SHP77 (cell line): ENCODE measurements around the gene TMEM89.

ENCODE experiments used
- DNase-seq, 2 experiments: peaks; one replicate each; lab custom pipeline; 2025; lab: John Stamatoyannopoulos, UW

The TMEM89 gene

DNA sequence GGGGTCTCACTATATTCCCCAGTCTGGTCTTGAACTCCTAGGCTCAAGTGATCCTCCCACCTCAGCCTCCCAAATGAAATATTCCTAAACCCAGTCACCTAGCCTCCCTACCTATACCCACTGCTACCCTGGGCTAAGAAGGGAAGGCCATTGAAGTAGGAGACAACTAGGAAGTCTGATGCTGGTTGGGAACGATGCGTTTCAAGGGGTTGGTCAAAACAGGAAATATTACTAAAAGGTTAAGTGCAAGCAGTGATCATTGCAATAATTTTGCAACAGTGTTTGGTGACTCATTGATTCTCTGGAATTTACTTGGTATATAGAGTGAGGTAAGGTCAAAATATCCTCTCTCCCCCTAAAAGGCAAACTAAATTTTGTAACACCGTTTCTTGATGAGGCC lies 7.5 kb downstream of the TMEM89 start:
- no peak for DNase-seq

DNA sequence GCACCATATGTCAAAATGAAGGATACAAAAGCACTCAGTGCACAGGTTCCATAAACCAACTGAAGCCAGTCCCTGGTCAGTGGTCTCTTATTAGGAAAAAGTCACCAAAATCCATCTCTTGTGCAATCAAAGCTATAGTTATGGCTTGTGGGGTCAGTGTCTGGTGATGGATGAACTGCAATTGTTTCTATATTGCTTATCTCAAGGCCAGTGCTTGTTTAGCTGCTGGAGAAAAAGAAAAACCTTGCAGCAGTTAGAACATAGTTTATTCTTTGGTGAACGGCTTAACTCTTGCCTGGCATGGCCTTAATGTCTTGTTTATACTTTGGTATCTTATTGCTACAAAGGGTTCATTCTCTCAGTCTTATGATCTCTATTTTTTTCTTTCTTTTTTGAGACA lies 9.3 kb downstream of the TMEM89 start:
- DNase-seq, result no peak

DNA sequence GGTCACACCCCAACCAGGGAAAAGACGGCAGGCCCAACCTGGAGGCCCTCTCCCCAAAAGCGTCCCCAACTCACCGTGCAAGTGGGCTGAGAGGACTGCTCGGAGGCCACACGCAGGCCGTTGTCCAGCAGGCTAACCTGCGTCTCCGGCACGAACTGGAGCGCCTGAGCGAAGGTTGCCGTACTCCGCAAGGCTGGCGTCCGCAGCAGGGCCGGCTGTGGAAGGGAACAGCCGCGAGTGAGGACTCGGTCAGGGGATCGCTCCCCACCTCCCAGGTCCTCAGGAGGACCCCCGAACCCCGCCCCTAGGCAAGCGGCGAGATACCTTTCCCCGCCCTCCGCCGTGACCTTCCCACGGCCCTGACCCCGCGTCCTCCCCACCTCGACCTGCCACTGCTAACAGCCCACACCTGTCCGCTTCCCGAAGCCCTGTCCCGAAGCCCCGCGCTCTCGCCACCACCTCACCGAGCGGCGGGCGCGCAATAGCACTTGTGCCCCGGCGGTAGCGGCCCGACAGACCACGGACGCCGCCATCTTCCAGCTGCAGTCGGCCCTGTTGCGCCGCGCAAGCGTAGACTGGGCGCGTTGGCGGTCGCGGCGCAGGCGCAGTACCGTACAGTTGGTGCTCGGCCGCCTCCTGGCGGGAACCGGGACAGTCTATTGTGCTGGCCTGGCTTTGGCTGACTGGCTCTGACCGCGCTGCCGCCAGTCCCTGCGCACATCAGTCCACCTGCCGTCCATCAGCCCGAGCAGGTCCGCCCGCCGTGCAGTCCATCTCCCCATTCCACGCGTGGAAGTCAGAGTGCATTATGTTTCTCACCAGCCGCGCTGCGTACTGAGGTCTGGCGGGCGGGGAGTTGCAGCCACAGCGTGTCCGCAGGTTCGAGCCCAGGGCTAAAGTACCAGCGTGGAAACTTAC lies 12.2 kb downstream of the TMEM89 start, which contains the start of gene UQCRC1:
Gene UQCRC1 (minus strand): TSS at position 559 of the 918 bp plus-strand sequence. CDS start 26 bp downstream, at position 533.
- peak; percentile 82 to 87 for DNase-seq

DNA sequence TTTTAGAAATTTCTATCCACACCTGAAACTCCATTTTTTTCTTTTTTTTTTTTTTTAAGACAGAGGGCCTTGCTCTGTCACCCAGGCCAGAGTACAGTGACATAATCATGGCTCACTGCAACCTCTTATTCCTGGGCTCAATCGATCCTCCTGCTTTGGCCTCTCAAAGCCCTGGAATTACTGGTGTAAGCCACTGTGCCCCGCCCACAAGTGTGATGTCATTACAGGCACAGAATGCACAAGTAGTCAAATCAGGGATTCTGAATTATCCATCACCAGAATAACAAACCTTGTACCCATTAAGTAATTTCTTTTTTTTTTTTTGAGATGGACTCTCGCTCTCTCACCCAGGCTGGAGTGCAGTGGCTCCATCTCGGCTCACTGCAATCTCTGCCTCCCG lies 14.1 kb downstream of the TMEM89 start:
- DNase-seq, result no peak

DNA sequence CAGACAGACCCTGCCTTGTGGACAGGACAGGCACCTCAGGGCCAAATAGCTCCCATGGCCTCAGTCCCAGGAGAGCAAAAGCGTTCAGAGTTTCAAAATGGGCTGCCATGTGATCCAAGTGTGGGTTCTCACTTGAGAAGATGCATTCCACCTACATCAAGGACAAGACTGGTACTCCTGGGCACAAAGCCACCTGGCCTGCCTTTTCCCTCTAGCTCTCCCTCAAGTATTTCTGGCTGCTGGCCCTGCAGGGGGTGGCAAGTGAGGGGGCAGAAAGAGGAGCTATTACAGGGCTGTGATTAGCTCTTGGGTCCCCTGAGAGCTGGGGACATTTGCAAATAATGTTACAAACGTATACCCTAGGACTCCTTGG lies 20.0 kb downstream of the TMEM89 start:
- DNase-seq, result no peak

DNA sequence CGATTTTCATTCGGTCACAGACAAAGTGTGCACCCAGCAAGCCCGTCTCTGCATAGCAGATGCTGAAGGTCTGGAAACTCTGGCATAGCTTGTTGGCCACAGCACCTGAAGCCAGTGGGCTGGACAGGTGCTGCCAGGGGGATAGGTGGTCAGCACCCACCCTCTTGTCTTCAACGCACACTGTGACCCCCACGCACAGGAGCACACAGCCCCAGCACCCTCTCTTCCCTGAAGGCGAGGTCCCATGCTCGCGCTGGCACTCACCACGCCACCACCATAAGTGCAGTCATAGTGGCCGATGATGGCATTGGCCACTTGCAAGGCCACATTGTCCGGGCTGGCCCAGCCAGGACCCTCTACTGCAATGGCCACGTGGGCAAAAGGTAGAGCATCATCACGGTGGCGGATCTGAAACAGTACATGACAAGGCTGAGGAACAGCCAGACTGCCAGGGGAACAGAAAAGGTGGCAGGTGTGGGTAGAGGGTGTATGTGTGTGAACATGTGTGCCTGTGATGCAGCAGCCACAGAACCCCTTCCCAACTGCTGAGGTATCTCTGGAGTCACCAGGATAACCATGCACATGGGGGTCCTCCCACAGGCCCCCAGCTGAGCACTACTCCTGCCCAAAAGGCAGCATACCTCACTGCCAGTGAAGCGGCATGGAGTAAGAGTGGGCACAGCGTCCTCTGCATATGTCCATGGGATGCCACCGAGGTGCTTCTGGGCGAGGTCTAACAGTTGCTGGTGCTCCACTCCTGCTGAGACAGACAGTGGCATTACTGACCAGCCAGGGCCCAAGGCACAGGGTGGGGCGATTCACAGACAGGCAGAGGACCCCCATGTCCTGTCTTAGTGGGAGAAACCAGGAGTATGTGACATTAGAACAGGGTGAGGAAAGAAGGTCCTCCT lies 20.6 kb downstream of the TMEM89 start:
- no peak for DNase-seq

DNA sequence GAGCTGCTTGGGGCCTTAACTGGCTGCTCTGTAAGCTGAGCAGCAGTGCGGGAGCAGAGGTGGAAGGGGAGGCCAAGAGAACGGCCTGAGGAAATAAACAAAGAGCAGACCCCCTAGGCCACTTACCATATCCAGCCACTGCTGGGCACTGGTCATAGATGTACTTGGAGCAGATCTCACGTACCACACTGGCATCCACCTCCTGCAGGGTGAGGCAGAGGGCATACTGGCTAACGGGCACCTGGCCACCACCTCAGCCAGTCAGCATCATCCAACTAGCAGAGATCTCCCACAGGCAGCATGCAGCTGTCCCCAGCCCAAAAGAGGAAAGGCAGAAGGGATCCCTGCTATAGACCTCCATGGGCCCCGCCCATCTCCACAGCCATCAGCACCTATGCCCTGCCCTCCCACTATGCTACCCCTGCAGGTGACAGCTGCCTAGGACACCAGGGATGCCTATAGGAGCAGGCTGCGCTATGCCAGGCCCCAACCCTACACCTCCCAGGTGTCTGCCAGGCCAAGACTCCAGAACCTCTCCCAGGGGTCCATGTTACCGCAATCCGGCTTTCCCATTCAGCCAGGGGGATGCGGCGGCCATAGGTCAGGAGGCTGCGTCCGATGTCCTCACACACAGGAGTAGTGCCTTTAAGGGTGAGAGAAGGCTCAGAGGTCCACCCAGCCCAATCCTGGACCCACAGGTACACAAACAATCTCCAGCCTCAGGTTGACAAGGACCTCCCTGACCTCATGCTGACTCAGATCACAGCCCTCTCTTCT lies 21.9 kb downstream of the TMEM89 start:
- no peak for DNase-seq

DNA sequence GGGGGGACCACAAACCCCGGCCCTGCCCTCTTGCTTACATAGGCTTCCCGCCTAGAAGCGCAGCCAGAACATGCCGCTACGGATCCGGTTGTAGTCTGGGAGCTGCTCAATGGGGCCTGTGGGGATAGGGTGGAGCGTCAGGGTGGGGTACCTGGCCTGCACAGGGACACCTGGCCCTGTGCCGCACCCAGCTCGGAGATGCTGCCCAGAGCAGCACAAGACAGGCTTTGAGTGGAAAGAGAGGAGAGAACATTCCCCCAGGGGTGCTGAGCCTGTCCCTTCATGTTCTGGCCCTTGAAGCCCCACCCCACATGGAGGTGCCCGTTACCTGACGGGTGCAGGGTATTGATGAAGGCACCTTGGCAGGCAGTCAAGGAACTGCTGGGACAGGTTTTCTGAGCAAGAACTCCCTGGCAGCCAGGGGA lies 22.5 kb downstream of the TMEM89 start:
- DNase-seq, result no peak

DNA sequence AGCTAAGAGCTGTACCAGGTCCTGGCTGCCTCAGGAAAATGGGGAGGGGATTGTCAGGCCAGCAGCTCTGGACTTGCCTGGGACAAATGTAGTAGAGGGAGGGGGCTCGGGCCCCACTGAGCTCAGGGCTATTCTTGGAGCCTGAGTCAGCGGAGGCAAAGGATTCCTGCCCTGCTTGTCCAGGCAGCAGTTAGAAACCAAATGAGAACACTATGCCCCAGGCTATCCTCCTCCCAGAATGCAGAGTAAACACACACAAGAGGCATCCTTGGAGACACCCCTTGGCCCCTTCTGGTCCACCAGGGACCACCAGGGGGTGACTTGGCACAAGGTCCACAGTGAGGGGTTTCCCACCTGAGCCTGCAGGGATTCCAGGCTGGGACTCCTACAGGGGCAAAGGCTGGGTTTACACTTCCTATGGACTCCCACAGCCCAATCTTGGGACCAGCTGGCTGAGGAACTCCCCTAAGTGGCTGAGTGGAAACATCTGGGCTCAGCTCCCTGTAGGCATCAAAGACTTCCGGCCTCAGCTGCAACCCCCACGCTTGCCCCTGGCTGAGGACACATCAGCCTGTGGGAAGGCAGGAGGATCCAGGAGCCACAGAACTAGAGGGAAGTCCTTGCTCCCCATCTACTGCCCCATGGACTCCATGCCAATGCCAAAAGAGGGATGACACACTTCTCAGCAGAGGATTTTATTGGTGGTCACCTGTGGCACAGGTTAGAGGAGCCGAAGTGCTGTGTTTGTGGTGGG lies 23.1 kb downstream of the TMEM89 start:
- no peak for DNase-seq

DNA sequence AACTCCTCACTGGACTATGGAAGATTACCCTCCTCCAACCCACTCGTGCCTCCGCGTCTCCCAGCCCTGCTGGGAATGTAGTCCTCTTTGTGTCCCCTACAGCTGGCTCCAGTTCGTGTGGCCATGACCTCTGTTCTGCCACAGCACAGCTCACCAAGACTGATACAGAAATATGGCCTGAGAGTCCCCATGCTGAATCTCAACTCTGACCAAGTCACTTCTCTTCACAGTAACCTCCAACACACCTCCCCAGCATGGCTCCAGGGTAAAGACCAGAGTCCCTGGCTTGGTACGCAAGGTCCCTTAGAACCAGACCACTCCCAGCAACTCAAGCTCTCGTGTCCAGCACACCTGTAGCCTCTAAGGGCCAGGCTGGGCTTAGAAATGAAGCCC lies 24.2 kb downstream of the TMEM89 start:
- DNase-seq, result no peak

DNA sequence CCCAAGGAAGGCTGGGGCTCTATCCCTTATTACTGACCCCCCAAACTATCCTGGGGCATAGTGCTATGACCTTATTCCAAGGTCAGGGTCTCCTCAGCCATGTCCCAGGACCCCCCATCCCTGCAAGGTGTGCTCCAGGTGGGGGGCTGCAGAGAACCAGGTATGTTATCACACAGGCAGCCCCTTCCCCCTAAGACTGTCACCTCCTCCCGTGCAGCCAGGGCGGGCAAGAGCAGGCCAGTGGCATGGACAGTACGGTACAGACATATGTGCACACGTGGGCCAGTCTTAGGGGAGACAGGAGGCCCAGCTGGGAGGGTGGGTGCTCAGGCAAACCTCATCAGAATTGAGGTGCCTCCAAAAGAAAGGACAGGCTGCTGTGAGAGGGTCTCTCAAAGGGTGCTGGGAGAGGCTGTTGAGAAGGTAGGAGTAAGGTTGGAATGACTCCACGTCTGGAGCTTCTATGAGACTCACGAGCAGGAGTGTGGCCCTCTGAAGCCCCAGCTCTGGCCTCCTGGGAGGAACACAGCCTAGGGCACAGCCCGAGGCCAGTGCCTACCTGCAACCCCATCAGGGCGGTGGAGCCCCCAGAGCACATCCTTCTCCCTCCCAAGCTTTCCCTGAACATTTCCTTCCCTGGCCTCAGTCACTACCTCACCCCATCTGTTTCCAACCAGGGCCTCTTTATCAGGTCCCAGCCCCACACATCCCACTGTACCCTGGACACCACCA lies 24.7 kb downstream of the TMEM89 start:
- no peak for DNase-seq

DNA sequence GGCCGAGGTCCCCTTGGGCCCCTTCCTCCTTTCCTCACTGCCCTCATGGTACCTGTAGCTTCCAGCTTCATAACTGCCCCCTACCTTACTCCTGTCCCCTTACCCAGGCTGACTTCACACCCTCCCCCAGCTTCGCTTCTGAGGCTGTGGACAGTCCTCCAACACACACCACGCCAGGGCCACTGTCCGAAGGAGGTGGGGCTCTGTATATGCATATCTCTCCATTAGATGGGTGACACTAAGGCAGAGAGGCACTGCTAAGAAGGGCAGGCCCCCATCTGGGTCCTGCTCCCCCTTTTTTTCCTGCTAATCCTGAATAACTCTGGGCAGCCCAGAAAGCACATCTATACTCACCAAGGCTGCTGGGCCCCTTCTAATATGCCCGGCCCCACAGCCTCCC lies 25.4 kb downstream of the TMEM89 start:
- no peak for DNase-seq

DNA sequence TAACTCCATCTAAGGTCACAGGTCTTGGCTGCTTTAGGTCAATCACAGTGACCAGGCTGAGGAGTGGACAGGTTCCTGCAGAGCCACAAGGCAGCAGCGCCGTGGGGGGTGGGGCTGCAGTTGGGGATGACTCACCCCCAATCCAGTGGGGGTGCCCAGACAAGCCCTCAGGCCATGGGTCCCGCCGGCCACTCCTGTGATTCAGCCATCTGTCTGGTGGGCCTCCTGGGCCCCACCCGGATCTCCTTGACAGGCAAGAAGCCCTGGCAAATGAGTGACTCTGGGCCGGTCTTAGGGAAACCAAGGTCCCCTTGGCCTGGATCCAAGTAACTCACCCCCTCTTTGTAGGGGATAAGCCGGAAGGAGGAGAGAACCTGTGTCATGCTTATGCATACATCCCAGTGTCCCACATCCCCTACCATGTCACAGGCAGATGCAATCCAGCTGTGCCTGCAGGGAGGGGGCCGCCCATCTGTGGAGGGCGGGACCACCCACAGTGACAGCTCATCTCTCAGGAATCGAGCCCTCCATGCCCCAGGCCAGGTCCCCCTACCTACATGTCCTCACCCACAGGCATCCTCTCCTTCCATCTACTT lies 25.9 kb downstream of the TMEM89 start:
- no peak for DNase-seq

DNA sequence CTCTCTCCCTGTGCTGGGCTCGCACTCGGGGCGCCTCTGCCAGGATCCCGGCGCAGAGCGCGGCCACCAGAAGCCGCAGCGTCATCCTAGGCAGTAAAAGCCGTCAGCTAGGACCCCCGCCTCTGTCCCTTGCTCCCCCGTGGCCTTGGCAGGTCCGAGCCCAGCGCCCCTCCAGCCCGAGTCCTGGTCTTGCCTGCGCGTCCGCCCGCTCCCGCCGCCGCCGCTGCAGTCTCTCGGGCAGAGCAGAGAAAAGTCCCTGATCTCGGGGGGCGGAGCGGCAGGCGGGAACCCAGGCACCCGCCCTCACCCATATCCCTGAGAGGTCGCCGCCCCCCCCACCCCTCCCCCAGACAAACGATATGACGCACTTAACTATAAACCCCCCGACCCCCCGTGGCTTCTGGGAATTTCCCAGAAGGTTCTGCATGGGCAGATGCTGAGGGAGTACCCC lies 26.5 kb downstream of the TMEM89 start, which contains the start of gene COL7A1:
Gene COL7A1 (minus strand): TSS at position 255 of the 451 bp plus-strand sequence. CDS start 170 bp downstream, at position 85.
- no peak for DNase-seq

DNA sequence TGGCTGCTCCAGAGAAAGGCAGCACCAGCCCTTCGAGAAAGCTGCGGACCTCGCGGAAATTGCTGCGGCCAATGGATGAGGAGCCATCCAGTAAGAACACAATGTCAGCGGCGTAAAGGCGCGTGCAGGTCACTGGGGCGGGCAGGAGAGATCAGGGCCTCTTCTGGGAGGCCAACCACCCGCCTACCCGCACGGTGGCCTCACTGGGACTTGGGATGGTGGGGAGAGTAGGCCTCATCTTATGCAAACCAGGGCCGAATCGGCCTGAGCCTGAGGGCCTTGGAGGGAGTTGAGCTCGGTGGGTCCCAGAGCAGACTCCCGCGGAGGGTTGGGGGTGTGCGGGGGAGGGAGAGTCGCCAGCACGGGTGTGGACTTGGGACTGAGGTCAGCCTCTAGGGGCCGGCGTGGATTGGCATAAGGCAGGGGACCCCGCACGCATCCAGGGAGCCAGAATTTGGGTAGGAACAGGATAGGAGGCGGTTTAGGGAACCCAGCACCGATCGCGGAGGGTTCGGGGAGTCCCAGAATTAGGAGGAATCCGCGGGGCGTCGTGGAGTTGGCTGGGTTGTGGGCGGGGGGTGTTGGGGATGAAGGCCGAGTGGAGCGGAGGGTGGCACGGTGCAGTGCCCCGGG lies 27.0 kb downstream of the TMEM89 start:
- DNase-seq, result no peak

DNA sequence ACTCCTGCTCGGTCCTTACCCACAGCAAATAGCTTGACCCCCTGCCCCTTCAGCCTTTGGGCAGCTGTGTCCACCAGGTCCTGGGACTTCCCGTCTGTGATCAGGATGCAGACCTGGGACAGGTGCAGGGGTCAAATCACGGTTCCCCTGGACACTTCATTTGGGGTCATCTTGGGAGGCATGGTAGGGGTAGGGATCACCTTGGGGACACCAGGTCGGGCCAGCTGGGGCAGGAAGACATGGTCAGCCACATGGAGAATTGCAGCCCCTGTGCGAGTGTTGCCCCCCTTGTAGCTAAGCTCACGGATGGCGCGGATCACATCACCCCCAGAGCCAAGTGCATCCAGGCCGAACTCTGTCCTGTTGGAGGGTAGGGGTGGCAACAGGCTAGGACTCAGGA lies 28.2 kb downstream of the TMEM89 start:
- no peak for DNase-seq

DNA sequence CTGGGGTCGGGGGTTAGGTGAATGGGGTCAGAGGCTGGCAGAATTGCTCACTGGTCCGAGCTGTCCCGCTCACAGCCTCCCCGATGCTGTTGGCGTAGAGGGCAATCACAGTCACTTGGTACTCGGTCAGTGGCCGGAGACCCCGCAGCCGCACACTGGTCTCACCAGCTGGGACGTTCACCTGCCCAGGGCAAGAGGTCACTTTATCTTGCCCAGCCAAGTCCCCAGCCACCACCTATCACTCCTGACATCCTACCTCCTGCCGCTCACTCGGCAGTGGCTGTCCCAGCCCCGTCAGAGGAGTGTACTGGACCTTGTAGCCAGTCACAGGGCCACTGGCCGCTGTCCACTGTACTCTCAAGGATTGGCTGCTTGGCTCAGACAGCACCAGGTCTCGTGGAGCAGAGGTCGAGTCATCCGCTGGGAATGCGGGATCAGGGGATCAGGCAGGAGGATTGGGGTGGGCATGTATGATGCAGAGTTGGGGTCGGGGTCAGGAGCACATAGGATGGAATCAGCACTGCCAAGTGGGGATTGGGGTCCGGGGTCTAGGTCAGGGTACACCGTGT lies 29.0 kb downstream of the TMEM89 start:
- no peak for DNase-seq

DNA sequence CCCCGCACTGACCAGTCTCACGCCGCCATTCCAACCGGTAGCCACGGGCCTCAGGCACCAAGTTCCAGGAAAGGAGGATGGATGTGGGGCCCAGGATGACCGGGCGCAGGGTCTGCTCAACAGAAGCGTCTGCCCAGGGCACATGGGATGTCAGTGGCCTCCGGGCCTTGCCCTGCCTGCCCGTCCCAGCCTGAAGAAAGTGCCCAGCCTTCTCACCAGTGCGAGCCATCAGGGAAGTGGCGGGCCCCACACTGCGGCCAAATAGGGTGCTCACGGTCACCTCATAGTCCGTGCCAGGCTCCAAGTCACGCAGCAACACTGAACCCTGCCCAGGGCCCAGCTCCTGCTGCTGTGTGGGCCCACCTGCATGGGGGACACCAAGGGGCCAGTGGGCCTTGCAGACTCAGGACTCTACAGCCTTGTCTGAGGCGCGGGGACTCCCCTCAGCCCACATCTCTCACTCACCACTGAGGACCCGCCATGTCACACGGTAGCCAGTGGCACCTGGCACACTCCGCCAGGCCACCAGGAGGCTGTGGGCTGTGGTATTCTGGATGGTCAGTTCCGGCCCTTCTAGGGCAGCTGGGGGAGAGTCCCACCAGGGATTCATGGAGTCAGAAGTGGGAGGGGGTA lies 29.6 kb downstream of the TMEM89 start:
- no peak for DNase-seq

DNA sequence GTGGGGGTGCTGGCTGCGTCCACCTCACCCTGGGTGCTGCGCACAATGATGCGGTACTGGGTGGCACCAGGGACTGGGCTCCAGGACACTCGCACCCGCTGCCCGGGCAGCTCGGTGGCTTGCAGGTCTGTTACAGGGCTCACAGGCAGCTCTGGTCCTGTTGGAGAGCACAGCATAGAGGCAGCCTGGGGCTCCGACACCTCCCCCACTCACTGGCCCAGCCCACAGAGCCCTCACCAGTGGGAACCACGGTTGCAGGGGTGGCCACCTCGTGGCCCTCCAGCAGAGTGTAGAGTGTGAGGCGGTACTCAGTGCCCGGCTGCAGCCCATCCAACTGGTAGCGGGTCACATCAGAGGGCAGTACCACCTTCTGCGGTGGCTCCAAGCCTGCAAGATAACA lies 30.1 kb downstream of the TMEM89 start:
- DNase-seq, result no peak
